Measurements from ENCODE around the gene SLC25A4. TPM values are rescaled to one million over a fixed set of nuclear protein-coding genes. Genes with fewer than 3 reads are reported as not detected.

SLC25A4 gene
- total and polyA plus RNA-seq, 2 of the 13 experiments (the other 11 are each of a cell fraction or from before 2014, with no cell fraction given) = 30.3 to 42.1 TPM

DNA sequence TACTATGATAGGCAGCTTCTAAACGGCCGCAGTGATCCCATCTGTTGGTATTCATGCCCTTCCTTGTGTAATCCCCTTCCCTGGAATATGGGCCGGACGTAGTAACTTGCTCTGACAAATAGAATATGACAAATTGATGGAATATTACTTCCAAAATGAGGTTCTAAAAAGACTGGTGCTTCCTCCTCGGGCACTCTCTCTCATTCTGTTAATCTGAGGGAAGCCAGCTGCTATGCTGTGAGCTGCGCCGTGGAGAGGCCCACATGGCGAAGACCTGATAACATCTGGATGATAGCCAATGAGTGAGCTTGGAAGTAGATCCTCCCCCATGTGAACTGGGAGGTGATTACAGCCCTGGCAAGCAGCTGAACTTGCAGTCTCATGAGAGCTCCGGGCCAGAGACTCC is 27.2 kb upstream of the SLC25A4 start (continued):
- TF ChIP-seq SCMH1 (CRISPR knock-in tag; IDR thresholded peaks at IDR 0.05; ENCODE audit: borderline replicate concordance) (no peak), ZNF746 (CRISPR knock-in tag; IDR thresholded peaks at IDR 0.05) (no peak), ARHGAP35 (CRISPR knock-in tag; IDR thresholded peaks at IDR 0.05; ENCODE audit: borderline replicate concordance) (no peak), EZH2 (conservative IDR thresholded peaks at IDR 0.05; ENCODE audit: low read depth, low read length) (no peak), TBL1XR1 (IDR thresholded peaks at IDR 0.05; ENCODE audit: borderline replicate concordance, low read length, partially characterized antibody) (no peak), ZNF781 (CRISPR knock-in tag; IDR thresholded peaks at IDR 0.05; ENCODE audit: borderline replicate concordance, not compliant biosample characterization) (no peak), ZBTB7B (CRISPR knock-in tag; IDR thresholded peaks at IDR 0.05) (no peak), ZNF451 (CRISPR knock-in tag; IDR thresholded peaks at IDR 0.05) (no peak), ZNF292 (CRISPR knock-in tag; IDR thresholded peaks at IDR 0.05; ENCODE audit: borderline replicate concordance, low read depth) (no peak; the same call in 1 of the 2 replicates), ELF3 (CRISPR knock-in tag; IDR thresholded peaks at IDR 0.05) (no peak), SMARCC2 (IDR thresholded peaks at IDR 0.05) (no peak), ZFP62 (CRISPR knock-in tag; IDR thresholded peaks at IDR 0.05) (no peak), ZNF549 (CRISPR knock-in tag; IDR thresholded peaks at IDR 0.05) (no peak), CCDC6 (CRISPR knock-in tag; IDR thresholded peaks at IDR 0.05) (no peak), ZMYM2 (CRISPR knock-in tag; IDR thresholded peaks at IDR 0.05) (no peak), ZNF251 (CRISPR knock-in tag; IDR thresholded peaks at IDR 0.05) (no peak)
- TF ChIP-seq, protein P1, sequence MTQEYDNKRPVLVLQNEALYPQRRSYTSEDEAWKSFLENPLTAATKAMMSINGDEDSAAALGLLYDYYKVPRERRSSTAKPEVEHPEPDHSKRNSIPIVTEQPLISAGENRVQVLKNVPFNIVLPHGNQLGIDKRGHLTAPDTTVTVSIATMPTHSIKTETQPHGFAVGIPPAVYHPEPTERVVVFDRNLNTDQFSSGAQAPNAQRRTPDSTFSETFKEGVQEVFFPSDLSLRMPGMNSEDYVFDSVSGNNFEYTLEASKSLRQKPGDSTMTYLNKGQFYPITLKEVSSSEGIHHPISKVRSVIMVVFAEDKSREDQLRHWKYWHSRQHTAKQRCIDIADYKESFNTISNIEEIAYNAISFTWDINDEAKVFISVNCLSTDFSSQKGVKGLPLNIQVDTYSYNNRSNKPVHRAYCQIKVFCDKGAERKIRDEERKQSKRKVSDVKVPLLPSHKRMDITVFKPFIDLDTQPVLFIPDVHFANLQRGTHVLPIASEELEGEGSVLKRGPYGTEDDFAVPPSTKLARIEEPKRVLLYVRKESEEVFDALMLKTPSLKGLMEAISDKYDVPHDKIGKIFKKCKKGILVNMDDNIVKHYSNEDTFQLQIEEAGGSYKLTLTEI (CRISPR knock-in tag; conservative IDR thresholded peaks at IDR 0.05) = no peak
- TF ChIP-seq, protein P2, sequence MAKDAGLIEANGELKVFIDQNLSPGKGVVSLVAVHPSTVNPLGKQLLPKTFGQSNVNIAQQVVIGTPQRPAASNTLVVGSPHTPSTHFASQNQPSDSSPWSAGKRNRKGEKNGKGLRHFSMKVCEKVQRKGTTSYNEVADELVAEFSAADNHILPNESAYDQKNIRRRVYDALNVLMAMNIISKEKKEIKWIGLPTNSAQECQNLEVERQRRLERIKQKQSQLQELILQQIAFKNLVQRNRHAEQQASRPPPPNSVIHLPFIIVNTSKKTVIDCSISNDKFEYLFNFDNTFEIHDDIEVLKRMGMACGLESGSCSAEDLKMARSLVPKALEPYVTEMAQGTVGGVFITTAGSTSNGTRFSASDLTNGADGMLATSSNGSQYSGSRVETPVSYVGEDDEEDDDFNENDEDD (CRISPR knock-in tag; IDR thresholded peaks at IDR 0.05; ENCODE audit: borderline replicate concordance) = peak; percentile 31; the same call in 1 of the 2 replicates
- TF ChIP-seq, protein P3, sequence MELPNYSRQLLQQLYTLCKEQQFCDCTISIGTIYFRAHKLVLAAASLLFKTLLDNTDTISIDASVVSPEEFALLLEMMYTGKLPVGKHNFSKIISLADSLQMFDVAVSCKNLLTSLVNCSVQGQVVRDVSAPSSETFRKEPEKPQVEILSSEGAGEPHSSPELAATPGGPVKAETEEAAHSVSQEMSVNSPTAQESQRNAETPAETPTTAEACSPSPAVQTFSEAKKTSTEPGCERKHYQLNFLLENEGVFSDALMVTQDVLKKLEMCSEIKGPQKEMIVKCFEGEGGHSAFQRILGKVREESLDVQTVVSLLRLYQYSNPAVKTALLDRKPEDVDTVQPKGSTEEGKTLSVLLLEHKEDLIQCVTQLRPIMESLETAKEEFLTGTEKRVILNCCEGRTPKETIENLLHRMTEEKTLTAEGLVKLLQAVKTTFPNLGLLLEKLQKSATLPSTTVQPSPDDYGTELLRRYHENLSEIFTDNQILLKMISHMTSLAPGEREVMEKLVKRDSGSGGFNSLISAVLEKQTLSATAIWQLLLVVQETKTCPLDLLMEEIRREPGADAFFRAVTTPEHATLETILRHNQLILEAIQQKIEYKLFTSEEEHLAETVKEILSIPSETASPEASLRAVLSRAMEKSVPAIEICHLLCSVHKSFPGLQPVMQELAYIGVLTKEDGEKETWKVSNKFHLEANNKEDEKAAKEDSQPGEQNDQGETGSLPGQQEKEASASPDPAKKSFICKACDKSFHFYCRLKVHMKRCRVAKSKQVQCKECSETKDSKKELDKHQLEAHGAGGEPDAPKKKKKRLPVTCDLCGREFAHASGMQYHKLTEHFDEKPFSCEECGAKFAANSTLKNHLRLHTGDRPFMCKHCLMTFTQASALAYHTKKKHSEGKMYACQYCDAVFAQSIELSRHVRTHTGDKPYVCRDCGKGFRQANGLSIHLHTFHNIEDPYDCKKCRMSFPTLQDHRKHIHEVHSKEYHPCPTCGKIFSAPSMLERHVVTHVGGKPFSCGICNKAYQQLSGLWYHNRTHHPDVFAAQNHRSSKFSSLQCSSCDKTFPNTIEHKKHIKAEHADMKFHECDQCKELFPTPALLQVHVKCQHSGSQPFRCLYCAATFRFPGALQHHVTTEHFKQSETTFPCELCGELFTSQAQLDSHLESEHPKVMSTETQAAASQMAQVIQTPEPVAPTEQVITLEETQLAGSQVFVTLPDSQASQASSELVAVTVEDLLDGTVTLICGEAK (IDR thresholded peaks at IDR 0.05) = no peak
- TF ChIP-seq, protein P3 (CRISPR knock-in tag; IDR thresholded peaks at IDR 0.05) = no peak
